ENCODE data around the gene SUPT5H.

- no peak for TF ChIP-seq GATA2 (IDR thresholded peaks at IDR 0.05; ENCODE audit: low read depth, low read length)
- TF ChIP-seq GATA3 (IDR thresholded peaks at IDR 0.05; ENCODE audit: low read depth, low read length), result no peak
Observed at GRCh38 chr19:39473443-39473960, 28.1 kb downstream of the SUPT5H start.

Measured in SH-SY5Y (cell line).